Myocyte (in vitro differentiated cells): ENCODE results near the gene CNOT3. TPM values are rescaled to one million over a fixed set of nuclear protein-coding genes. Genes with fewer than 3 reads are reported as not detected.
A peak's percentile ranks its signal among the peaks of the same experiment; 100 is the strongest.
"Not testable (repeated sequence)": the region's sequence is repeated elsewhere in the genome, so short reads cannot be mapped to it uniquely, and the experiment has no call there.

ENCODE experiments used
- DNase-seq: peaks from one replicate; pipeline ENCODE4 v3.0.0-alpha.2; 2012; ENCODE audit warnings: low read depth
- total RNA-seq: library from RNA; depleted of rRNA; stranded (reverse); fragments of >200 nt; gene quantifications from 2 replicates; pipeline ENCODE4 v1.2.3, GENCODE V29; 2014

CNOT3 gene
- total RNA-seq, 1 donor from 2014 or later, result 17.2 TPM

DNA sequence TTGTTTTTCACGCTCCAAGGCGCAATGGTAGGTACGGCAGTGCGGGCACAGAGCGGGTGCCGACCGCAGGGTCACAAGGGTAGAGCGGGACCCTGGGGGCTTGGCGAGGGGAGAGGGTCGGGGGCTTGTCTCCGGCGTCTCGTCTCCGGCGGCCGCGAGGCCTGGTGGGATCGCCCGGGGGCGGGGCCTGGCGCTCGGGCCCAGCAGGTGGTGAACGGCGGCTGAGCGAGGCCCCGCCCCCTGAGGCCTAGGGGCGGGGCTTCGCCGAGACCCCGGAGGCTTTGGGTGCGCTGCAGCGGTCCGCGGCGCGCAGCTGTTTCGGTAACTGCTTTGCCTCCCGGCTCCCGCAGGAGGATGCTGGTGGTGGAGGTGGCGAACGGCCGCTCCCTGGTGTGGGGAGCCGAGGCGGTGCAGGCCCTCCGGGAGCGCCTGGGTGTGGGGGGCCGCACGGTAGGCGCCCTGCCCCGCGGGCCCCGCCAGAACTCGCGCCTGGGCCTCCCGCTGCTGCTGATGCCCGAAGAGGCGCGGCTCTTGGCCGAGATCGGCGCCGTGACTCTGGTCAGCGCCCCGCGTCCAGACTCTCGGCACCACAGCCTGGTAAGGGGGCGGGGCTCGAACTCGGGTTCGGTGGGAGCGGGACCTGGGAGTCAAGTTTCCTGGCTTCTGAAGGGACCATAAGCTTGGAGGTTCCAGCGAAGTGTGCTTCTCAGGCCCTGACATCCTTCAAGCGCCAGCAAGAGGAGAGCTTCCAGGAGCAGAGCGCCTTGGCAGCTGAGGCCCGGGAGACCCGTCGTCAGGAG lies 53.6 kb downstream of the CNOT3 start, which contains the start of gene TSEN34:
TSEN34 (plus strand) TSS at position 298 of the 800 bp plus-strand sequence; CDS start at position 355, 57 bp downstream.
- peak; percentile 89 for DNase-seq

GRCh38 chr19:54191811-54192453 lies 54.4 kb downstream of the CNOT3 start:
- no peak for DNase-seq

DNA sequence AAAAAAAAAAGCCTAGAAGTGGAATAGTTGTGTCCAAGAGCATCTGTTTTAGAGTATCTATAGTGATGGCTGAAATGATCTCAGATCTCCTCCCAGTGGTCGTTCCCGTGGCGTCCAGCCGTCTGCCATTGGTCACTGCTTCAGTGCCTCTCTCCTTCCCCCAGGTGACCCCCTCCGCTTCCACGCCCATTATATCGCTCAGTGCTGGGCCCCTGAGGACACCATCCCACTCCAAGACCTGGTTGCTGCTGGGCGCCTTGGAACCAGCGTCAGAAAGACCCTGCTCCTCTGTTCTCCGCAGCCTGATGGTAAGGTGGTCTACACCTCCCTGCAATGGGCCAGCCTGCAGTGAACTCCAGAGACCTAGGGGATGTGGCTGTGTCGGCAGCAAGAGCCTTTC lies 55.4 kb downstream of the CNOT3 start:
- DNase-seq, result no peak

- DNase-seq, result not testable (repeated sequence)
Measured at GRCh38 chr19:54194463-54194862, 56.9 kb downstream of the CNOT3 start.

DNA sequence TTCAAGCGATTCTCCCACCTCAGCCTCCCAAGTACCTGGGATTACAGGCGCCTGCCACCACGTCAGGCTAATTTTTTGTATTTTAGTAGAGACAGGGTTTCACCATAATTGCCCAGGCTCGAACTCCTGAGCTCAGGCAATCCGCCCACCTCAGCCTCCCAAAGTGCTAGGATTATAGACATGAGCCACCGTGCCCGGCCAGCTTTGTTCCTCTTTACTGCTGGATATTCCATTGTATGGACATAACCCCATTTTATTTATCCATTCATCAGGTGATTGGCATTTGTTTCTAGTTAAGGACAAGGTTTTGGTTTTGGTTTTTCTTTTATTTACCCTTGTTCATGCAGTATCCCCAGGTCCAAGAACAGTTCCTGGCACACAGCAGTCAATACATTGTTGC lies 59.0 kb downstream of the CNOT3 start:
- DNase-seq, result no peak

- no peak for DNase-seq
Measured at GRCh38 chr19:54197121-54197520, 59.6 kb downstream of the CNOT3 start.

GRCh38 chr19:54199401-54199800 lies 61.8 kb downstream of the CNOT3 start:
- DNase-seq, result no peak

- no peak for DNase-seq
Measured at GRCh38 chr19:54201172-54201701, 63.7 kb downstream of the CNOT3 start.

GRCh38 chr19:54201980-54202379 lies 64.4 kb downstream of the CNOT3 start:
- no peak for DNase-seq

DNA sequence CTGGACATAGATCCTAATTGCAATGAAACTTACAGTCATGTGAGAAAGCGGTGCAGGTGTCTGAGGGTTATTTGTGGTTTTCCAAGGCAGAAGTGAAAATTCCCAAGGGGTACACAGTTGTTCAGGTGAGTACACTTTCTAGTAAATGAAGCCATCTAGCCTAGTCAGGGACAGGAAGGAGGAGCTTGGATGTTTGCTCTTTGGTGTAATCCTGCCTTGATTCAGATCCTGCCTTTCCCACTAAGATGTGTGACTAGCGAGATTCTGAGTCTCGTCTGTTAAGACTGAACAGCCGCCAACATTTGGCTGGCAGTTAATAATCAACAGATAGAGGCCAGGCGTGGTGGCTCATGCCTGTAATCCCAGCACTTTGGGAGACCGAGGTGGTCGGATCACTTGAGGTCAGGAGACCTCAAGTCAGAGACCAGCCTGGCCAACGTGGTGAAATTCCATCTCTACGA lies 65.6 kb downstream of the CNOT3 start:
- DNase-seq, result no peak

GRCh38 chr19:54204767-54205468 lies 67.4 kb downstream of the CNOT3 start:
- DNase-seq, result no peak

Other genes with a start within 250 kb of the CNOT3 start
- gene CACNG7, start 228.5 kb upstream of the CNOT3 start, total RNA-seq, result not detected in 2 replicates
- 0.03 TPM in 1 of 2 replicates, not detected in the other for gene CACNG8, start 174.8 kb upstream of the CNOT3 start, total RNA-seq
- 22.8 and 30.8 TPM in 2 replicates for gene CACNG6, start 146.1 kb upstream of the CNOT3 start, total RNA-seq
- not detected in 2 replicates for gene VSTM1, start 73.9 kb upstream of the CNOT3 start, total RNA-seq
- not detected in 2 replicates for gene TARM1, start 56.4 kb upstream of the CNOT3 start, total RNA-seq
- 0.10 TPM in 1 of 2 replicates, not detected in the other for gene OSCAR, start 37.0 kb upstream of the CNOT3 start, total RNA-seq
- 51.3 and 53.7 TPM in 2 replicates for gene NDUFA3, start 34.9 kb upstream of the CNOT3 start, total RNA-seq
- 13.0 and 17.8 TPM in 2 replicates for gene TFPT, start 22.1 kb upstream of the CNOT3 start, total RNA-seq
- 48.0 and 59.0 TPM in 2 replicates for gene PRPF31, start 22.0 kb upstream of the CNOT3 start, total RNA-seq
- 8.7 and 9.3 TPM in 2 replicates for gene LENG1, start 22.0 kb downstream of the CNOT3 start, total RNA-seq
- 0.86 and 4.2 TPM in 2 replicates for gene TMC4, start 35.4 kb downstream of the CNOT3 start, total RNA-seq
- gene MBOAT7, start 51.8 kb downstream of the CNOT3 start, total RNA-seq, result 48.5 and 59.6 TPM in 2 replicates
- gene TSEN34, start 53.5 kb downstream of the CNOT3 start, total RNA-seq, result 95.1 and 104 TPM in 2 replicates
- 937 and 1,223 TPM in 2 replicates for gene RPS9, start 63.1 kb downstream of the CNOT3 start, total RNA-seq
- gene LILRB3, start 85.2 kb downstream of the CNOT3 start, total RNA-seq, result not detected in 2 replicates
- gene LILRA6, start 105.0 kb downstream of the CNOT3 start, total RNA-seq, result not detected in 2 replicates
- not detected in 2 replicates for gene LILRB5, start 119.5 kb downstream of the CNOT3 start, total RNA-seq
- gene LILRB2, start 143.3 kb downstream of the CNOT3 start, total RNA-seq, result not detected in 2 replicates
- gene LILRA5, start 175.4 kb downstream of the CNOT3 start, total RNA-seq, result not detected in 2 replicates
- gene LILRA4, start 201.4 kb downstream of the CNOT3 start, total RNA-seq, result not detected in 2 replicates
- not detected in 2 replicates for gene LAIR1, start 227.2 kb downstream of the CNOT3 start, total RNA-seq